ENCODE data around the gene GNB1L.

- no peak for TF ChIP-seq CTCF (conservative IDR thresholded peaks at IDR 0.05; ENCODE audit: low read depth, low read length)
- no peak for TF ChIP-seq EZH2phosphoT487 (IDR thresholded peaks at IDR 0.05; ENCODE audit: borderline replicate concordance, low read length)
Observed at GRCh38 chr22:19886605-19887255, 32.1 kb upstream of the GNB1L start.
